RWPE2 (cell line): ENCODE results near the gene POMGNT2.

ENCODE experiments used
- ATAC-seq: fragments of 200-7000 bp; cut with Tn5 transposase; 3 replicates; pipeline ENCODE4 v1.9.1; 2021; ENCODE audit warnings: low read depth
- DNase-seq: peaks from one replicate; pipeline ENCODE4 v3.0.0-alpha.2; 2020; ENCODE audit warnings: low spot score
- H3K27ac ChIP-seq: fragments of 450-650 bp; 2 replicates; pipeline ENCODE4 v1.5.1; 2017; ENCODE audit warnings: mild to moderate bottlenecking; ENCODE audit not compliant: poor library complexity, severe bottlenecking
- H3K27me3 ChIP-seq: fragments of 250-450 bp; sonication (Bioruptor Pico); 2 replicates; pipeline ENCODE4 v1.5.1; 2021; ENCODE audit warnings: mild to moderate bottlenecking, moderate library complexity; ENCODE audit not compliant: insufficient read depth, poor library complexity, severe bottlenecking
- H3K36me3 ChIP-seq: fragments of 250-450 bp; sonication (Bioruptor Pico); 2 replicates; pipeline ENCODE4 v1.5.1; 2020; ENCODE audit warnings: low read depth, mild to moderate bottlenecking, moderate library complexity
- H3K4me1 ChIP-seq: fragments of 250-450 bp; sonication (Bioruptor Pico); 2 replicates; pipeline ENCODE4 v1.5.1; 2021; ENCODE audit warnings: mild to moderate bottlenecking, moderate library complexity; ENCODE audit not compliant: insufficient read depth, poor library complexity, severe bottlenecking
- H3K4me3 ChIP-seq: fragments of 250-450 bp; sonication (Bioruptor Pico); 2 replicates; pipeline ENCODE4 v1.5.1; 2021; ENCODE audit warnings: mild to moderate bottlenecking, moderate library complexity; ENCODE audit not compliant: severe bottlenecking
- H3K9me3 ChIP-seq: fragments of 250-450 bp; sonication (Bioruptor Pico); 2 replicates; pipeline ENCODE4 v1.5.1; 2021; ENCODE audit warnings: mild to moderate bottlenecking, moderate library complexity; ENCODE audit not compliant: severe bottlenecking
- CTCF ChIP-seq: fragments of 450-650 bp; IDR thresholded peaks from one replicate; pipeline ENCODE4 v1.5.1; 2017; ENCODE audit warnings: mild to moderate bottlenecking, moderate library complexity; ENCODE audit not compliant: poor library complexity, severe bottlenecking

The POMGNT2 gene

DNA sequence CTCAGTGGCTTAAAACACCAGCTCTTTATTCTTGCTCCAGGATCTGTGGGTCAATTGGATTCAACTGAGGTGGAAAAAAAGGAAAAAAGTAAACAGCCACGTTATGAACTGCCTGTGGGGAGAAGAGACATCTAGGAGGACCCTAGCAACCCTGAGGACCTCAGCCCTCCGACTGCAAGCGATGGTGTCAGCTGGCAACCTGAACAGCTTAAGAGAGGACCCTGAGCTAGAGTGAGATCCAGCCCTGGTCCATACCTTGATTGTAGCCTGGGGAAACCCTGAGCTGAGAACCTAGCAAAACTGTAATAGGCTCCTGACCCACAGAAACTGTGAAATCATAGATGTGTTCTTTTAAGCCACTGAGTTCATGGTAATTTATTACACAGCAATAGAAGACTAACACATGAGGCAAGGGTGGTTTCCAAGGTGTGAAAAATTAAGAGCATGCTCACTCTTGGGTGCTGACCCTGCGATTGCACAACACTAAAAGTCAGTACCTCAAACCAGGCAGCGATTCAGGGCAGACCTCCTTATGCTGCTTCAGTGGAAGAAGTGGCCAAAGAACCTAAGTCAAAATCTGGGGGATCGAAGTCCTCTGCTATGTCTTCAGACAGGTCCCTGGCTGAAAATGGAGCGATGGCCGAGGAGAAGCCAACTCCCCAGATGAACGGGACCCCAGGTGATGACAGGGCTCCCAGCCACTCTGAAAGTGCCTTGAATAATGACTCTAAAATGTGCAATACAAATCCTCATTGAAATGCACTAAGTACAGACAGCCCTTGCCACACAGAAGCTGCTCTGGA lies 69.1 kb downstream of the POMGNT2 start:
- Histone ChIP-seq H3K4me1 (no peaks in the 10 kb centered on the region), H3K9me3 (no peaks in the 10 kb centered on the region), H3K36me3 (no peaks in the 10 kb centered on the region), H3K27ac (no peak overlapping the region), H3K27me3 (no peaks in the 10 kb centered on the region), H3K4me3 (no peak overlapping the region)
- DNase-seq (no peak), ATAC-seq (no peak)
- TF ChIP-seq CTCF = no peak

- ATAC-seq (no peak; the same call in 2 of the 3 replicates), DNase-seq (no peak)
- no peak for TF ChIP-seq CTCF
- H3K27me3 ChIP-seq = no peaks in the 10 kb centered on the region
- no peak overlapping the region for H3K4me3 ChIP-seq
- no peaks in the 10 kb centered on the region for H3K36me3 ChIP-seq
- no peak overlapping the region for H3K27ac ChIP-seq
- H3K4me1 ChIP-seq = no peaks in the 10 kb centered on the region
- no peaks in the 10 kb centered on the region for H3K9me3 ChIP-seq
These were observed 70.0 kb downstream of the POMGNT2 start for GRCh38 chr3:43035801-43036365.

- no peak for DNase-seq
- H3K27ac ChIP-seq = no peak overlapping the region
- no peak for ATAC-seq
- no peak for TF ChIP-seq CTCF
- no peaks in the 10 kb centered on the region for H3K27me3 ChIP-seq
- no peaks in the 10 kb centered on the region for H3K4me1 ChIP-seq
- no peaks in the 10 kb centered on the region for H3K36me3 ChIP-seq
- H3K9me3 ChIP-seq = no peaks in the 10 kb centered on the region
- H3K4me3 ChIP-seq = no peak overlapping the region
These were observed 71.0 kb downstream of the POMGNT2 start for GRCh38 chr3:43034911-43035310.

GRCh38 chr3:43034200-43034599 lies 71.7 kb downstream of the POMGNT2 start:
- Histone ChIP-seq H3K36me3 (no peaks in the 10 kb centered on the region), H3K4me3 (no peak overlapping the region), H3K27me3 (no peaks in the 10 kb centered on the region), H3K4me1 (no peaks in the 10 kb centered on the region), H3K9me3 (no peaks in the 10 kb centered on the region), H3K27ac (no peak overlapping the region)
- no peak for ATAC-seq
- no peak for TF ChIP-seq CTCF
- DNase-seq = no peak
